ENCODE measurements around the gene ADGB. TPM values are rescaled to one million over a fixed set of nuclear protein-coding genes. Genes with fewer than 3 reads are reported as not detected.

The ADGB gene
- total RNA-seq, 1 donor from 2014 or later = not detected

DNA sequence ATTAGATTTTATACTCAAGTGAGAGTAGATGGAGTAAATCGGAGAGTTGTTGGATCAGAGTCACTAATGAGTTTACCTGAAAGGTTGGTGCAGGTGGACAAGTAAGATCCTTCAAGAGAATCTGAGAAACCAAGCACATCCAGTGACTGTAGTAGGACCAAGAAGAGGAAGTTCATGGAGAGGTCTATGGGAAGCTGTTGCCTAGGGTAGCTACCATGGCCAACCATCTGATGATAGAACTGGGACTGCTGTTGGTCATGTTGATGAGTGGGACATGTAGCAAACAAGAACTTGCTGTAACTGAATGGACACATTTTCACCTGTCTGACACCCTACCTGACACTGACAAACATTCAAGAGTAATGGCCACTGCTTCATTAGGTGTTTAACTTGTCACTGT, 11.3 kb upstream of the ADGB start:
- ChIA-PET CTCF (no interaction called here), POLR2A (no interaction called here)
- TF ChIP-seq, protein P1, sequence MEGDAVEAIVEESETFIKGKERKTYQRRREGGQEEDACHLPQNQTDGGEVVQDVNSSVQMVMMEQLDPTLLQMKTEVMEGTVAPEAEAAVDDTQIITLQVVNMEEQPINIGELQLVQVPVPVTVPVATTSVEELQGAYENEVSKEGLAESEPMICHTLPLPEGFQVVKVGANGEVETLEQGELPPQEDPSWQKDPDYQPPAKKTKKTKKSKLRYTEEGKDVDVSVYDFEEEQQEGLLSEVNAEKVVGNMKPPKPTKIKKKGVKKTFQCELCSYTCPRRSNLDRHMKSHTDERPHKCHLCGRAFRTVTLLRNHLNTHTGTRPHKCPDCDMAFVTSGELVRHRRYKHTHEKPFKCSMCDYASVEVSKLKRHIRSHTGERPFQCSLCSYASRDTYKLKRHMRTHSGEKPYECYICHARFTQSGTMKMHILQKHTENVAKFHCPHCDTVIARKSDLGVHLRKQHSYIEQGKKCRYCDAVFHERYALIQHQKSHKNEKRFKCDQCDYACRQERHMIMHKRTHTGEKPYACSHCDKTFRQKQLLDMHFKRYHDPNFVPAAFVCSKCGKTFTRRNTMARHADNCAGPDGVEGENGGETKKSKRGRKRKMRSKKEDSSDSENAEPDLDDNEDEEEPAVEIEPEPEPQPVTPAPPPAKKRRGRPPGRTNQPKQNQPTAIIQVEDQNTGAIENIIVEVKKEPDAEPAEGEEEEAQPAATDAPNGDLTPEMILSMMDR (IDR thresholded peaks at IDR 0.05) = no peak
- no peaks in the 10 kb centered on the region for H3K9me3 Mint-ChIP-seq
- no peaks in the 10 kb centered on the region for H3K4me1 Mint-ChIP-seq
- intact Hi-C loops (cut with micrococcal nuclease) = no loop called here
- H3K36me3 Mint-ChIP-seq (ENCODE audit: low read depth) = no peaks in the 10 kb centered on the region
- no peak for ATAC-seq (ENCODE audit: low read depth)
- H3K4me3 Mint-ChIP-seq = no peak overlapping the region
- H3K27me3 Mint-ChIP-seq = no peaks in the 10 kb centered on the region
- H3K27ac Mint-ChIP-seq = no peak overlapping the region
- DNase-seq = no peak

DNA sequence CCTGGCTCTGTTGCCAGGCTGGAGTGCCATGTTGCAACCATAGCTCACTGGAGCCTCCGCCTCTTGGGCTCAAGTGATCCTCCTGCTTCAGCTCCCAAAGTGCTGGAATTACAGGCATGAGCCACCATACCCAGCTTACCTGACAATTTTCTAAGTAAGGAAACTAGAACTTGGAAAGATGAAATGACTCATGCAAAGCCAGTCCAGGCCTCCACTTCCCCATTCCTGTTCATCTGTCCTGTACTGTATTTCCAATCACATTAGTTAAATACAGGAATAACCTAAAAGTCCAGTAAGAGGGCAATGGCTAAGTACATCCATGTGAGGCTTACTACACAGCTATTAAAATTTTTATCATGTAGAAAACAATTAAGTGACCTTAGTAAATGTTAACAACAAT, 8.3 kb upstream of the ADGB start:
- Mint-ChIP-seq H3K27ac (no peak overlapping the region), H3K9me3 (no peaks in the 10 kb centered on the region), H3K4me1 (no peaks in the 10 kb centered on the region), H3K27me3 (no peaks in the 10 kb centered on the region), H3K36me3 (ENCODE audit: low read depth) (no peaks in the 10 kb centered on the region), H3K4me3 (no peak overlapping the region)
- POLR2A ChIA-PET = no interaction called here
- intact Hi-C loops (cut with micrococcal nuclease) = no loop called here
- ATAC-seq (ENCODE audit: low read depth) (no peak), DNase-seq (no peak)
- TF ChIP-seq, protein P1 (IDR thresholded peaks at IDR 0.05) = no peak
- CTCF ChIA-PET = no interaction called here

DNA sequence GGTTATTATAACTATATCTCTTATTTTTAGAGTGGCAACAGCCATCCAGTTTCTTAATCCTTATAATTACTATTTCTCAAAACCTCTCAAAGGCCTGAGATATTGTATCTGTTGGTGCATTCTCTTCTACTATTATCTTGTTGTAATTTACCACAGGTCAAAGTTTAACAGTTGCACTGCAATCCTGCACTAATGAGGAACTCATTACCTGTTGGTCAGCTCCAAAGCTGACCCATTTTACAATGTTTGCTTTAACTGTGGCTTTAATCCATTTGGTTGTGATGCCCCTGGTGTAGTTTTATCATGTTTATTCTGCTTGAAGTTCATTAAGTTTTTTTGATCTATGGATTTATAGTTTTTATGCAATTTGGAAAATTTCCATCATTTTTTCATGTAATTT, 6.3 kb upstream of the ADGB start:
- TF ChIP-seq, protein P1 (IDR thresholded peaks at IDR 0.05) = no peak
- ChIA-PET CTCF (no interaction called here), POLR2A (no interaction called here)
- Mint-ChIP-seq H3K4me3 (no peak overlapping the region), H3K27ac (no peak overlapping the region), H3K27me3 (no peaks in the 10 kb centered on the region), H3K4me1 (no peaks in the 10 kb centered on the region), H3K36me3 (ENCODE audit: low read depth) (no peaks in the 10 kb centered on the region), H3K9me3 (no peaks in the 10 kb centered on the region)
- DNase-seq = no peak
- intact Hi-C loops (cut with micrococcal nuclease) = no loop called here
- ATAC-seq (ENCODE audit: low read depth) = no peak

DNA sequence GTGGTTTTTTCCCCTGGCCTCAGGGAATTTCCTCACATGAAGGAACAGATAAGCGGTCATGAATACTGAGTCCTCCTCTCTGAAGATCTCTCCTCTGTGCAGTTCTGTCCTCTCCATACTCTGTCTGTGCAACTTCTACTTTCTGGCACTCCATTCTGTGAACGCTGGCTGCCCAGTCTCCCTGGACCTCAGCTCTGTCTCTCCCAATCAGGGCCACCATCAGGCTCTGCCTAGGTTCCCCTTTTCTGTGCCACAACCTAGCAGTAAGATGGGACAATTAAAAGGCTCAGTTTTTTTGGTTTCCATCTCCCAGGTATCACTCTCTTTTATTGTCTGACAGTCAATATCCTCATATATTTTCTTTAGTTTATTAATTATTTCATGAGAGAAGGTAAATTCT, 4.8 kb upstream of the ADGB start:
- no peak overlapping the region for H3K4me3 Mint-ChIP-seq
- no peak overlapping the region for H3K27ac Mint-ChIP-seq
- no peak for ATAC-seq (ENCODE audit: low read depth)
- intact Hi-C loops (cut with micrococcal nuclease) = no loop called here
- no peaks in the 10 kb centered on the region for H3K9me3 Mint-ChIP-seq
- ChIA-PET CTCF (no interaction called here), POLR2A (no interaction called here)
- peaks cover under 1% of the 10 kb centered on the region for H3K4me1 Mint-ChIP-seq
- peaks cover 1% of the 10 kb centered on the region for H3K27me3 Mint-ChIP-seq
- no peaks in the 10 kb centered on the region for H3K36me3 Mint-ChIP-seq (ENCODE audit: low read depth)
- TF ChIP-seq, protein P1 (IDR thresholded peaks at IDR 0.05) = no peak
- DNase-seq = no peak

DNA sequence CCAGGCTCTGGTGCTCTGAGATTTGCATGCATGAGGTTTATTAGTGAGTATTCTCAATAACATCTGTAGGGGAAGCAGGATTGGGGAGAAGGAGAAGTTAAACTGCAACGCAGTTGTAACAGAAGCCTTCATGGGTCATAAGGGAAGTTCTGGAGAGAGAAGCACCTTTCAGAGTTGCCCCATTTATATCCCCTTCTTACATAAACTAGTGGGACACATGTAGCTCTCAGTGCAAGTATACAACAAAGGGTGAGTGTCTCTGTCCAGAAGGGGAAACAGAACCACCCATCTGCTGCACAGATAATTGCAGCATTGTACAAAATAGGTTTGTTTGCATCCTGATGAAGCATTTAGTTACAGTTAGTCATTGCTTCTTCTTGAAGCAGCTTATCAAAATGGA, 4.3 kb upstream of the ADGB start:
- ChIA-PET CTCF (no interaction called here), POLR2A (no interaction called here)
- intact Hi-C loops (cut with micrococcal nuclease) = no loop called here
- H3K4me1 Mint-ChIP-seq = peaks cover 3% of the 10 kb centered on the region
- TF ChIP-seq, protein P1 (IDR thresholded peaks at IDR 0.05) = no peak
- no peaks in the 10 kb centered on the region for H3K9me3 Mint-ChIP-seq
- ATAC-seq (ENCODE audit: low read depth) = no peak
- no peak overlapping the region for H3K27ac Mint-ChIP-seq
- no peak for DNase-seq
- H3K4me3 Mint-ChIP-seq = no peak overlapping the region
- H3K27me3 Mint-ChIP-seq = peaks cover 4% of the 10 kb centered on the region
- no peaks in the 10 kb centered on the region for H3K36me3 Mint-ChIP-seq (ENCODE audit: low read depth)

Data from activated B cell treated with CpG ODN at 0.5 μM for 24 hours (primary cell).